Mucosa of stomach (tissue), 1 donor: ENCODE results near the gene SCARB1.

Experiments
- H3K27me3 ChIP-seq: one replicate; pipeline ENCODE4 v1.7.0; 2013; ENCODE audit warnings: mild to moderate bottlenecking, low read length; ENCODE audit not compliant: control insufficient read depth, insufficient read depth
- H3K36me3 ChIP-seq: one replicate; pipeline ENCODE4 v1.7.0; 2013; ENCODE audit warnings: low read length; ENCODE audit not compliant: control insufficient read depth, insufficient read depth
- H3K4me1 ChIP-seq: one replicate; pipeline ENCODE4 v1.7.0; 2013; ENCODE audit warnings: mild to moderate bottlenecking, low read length; ENCODE audit not compliant: control insufficient read depth, insufficient read depth
- H3K4me3 ChIP-seq: one replicate; pipeline ENCODE4 v1.7.0; 2013; ENCODE audit warnings: low read length
- H3K9ac ChIP-seq: one replicate; pipeline ENCODE4 v1.7.0; 2013; ENCODE audit warnings: mild to moderate bottlenecking, low read length, moderate library complexity
- H3K9me3 ChIP-seq: one replicate; pipeline ENCODE4 v1.7.0; 2013; ENCODE audit warnings: mild to moderate bottlenecking, low read length, moderate library complexity; ENCODE audit not compliant: control insufficient read depth
- donor health status: Pancreatic carcinoma.

The SCARB1 gene

GRCh38 chr12:124830306-124830705 lies 33.4 kb downstream of the SCARB1 start:
- no peaks in the 10 kb centered on the region for H3K36me3 ChIP-seq
- no peaks in the 10 kb centered on the region for H3K9me3 ChIP-seq
- H3K9ac ChIP-seq = no peak overlapping the region
- H3K4me1 ChIP-seq = peaks cover 24% of the 10 kb centered on the region
- H3K4me3 ChIP-seq = no peak overlapping the region
- H3K27me3 ChIP-seq = no peaks in the 10 kb centered on the region

GRCh38 chr12:124829708-124830304 lies 33.9 kb downstream of the SCARB1 start:
- no peaks in the 10 kb centered on the region for H3K9me3 ChIP-seq
- H3K27me3 ChIP-seq = no peaks in the 10 kb centered on the region
- H3K4me3 ChIP-seq = no peak overlapping the region
- peaks cover 26% of the 10 kb centered on the region for H3K4me1 ChIP-seq
- no peaks in the 10 kb centered on the region for H3K36me3 ChIP-seq
- H3K9ac ChIP-seq = no peak overlapping the region

- Histone ChIP-seq H3K9me3 (no peaks in the 10 kb centered on the region), H3K9ac (no peak overlapping the region), H3K4me1 (peaks cover 26% of the 10 kb centered on the region), H3K4me3 (no peak overlapping the region), H3K27me3 (no peaks in the 10 kb centered on the region), H3K36me3 (no peaks in the 10 kb centered on the region)
These were observed 34.5 kb downstream of the SCARB1 start for GRCh38 chr12:124829008-124829707.

GRCh38 chr12:124828264-124829007 lies 35.2 kb downstream of the SCARB1 start:
- no peak overlapping the region for H3K4me3 ChIP-seq
- no peaks in the 10 kb centered on the region for H3K9me3 ChIP-seq
- no peaks in the 10 kb centered on the region for H3K27me3 ChIP-seq
- H3K36me3 ChIP-seq = no peaks in the 10 kb centered on the region
- H3K9ac ChIP-seq = no peak overlapping the region
- H3K4me1 ChIP-seq = peaks cover 26% of the 10 kb centered on the region

GRCh38 chr12:124827588-124828184 lies 36.0 kb downstream of the SCARB1 start:
- H3K9ac ChIP-seq = no peak overlapping the region
- H3K27me3 ChIP-seq = no peaks in the 10 kb centered on the region

GRCh38 chr12:124824195-124824594 lies 39.5 kb downstream of the SCARB1 start:
- Histone ChIP-seq H3K4me3 (no peak overlapping the region), H3K27me3 (no peaks in the 10 kb centered on the region), H3K9ac (no peak overlapping the region), H3K4me1 (peaks cover 24% of the 10 kb centered on the region), H3K36me3 (no peaks in the 10 kb centered on the region), H3K9me3 (no peaks in the 10 kb centered on the region)

More at GRCh38 chr12:124827588-124828184, 36.0 kb downstream of the SCARB1 start:
- no peaks in the 10 kb centered on the region for H3K9me3 ChIP-seq
- H3K4me1 ChIP-seq = peaks cover 26% of the 10 kb centered on the region
- H3K36me3 ChIP-seq = no peaks in the 10 kb centered on the region
- H3K4me3 ChIP-seq = no peak overlapping the region

- H3K4me1 ChIP-seq = peaks cover 17% of the 10 kb centered on the region
- H3K9me3 ChIP-seq = no peaks in the 10 kb centered on the region
- H3K27me3 ChIP-seq = no peaks in the 10 kb centered on the region
- no peak overlapping the region for H3K9ac ChIP-seq
- H3K36me3 ChIP-seq = no peaks in the 10 kb centered on the region
- H3K4me3 ChIP-seq = no peak overlapping the region
These were observed 40.2 kb downstream of the SCARB1 start for GRCh38 chr12:124823272-124823970.

GRCh38 chr12:124822218-124822617 lies 41.4 kb downstream of the SCARB1 start:
- Histone ChIP-seq H3K9me3 (no peaks in the 10 kb centered on the region), H3K27me3 (no peaks in the 10 kb centered on the region), H3K36me3 (no peaks in the 10 kb centered on the region), H3K4me1 (peaks cover 9% of the 10 kb centered on the region), H3K4me3 (no peak overlapping the region), H3K9ac (no peak overlapping the region)

- Histone ChIP-seq H3K36me3 (no peaks in the 10 kb centered on the region), H3K27me3 (no peaks in the 10 kb centered on the region), H3K9me3 (no peaks in the 10 kb centered on the region), H3K4me3 (no peak overlapping the region), H3K9ac (no peak overlapping the region), H3K4me1 (peaks cover 9% of the 10 kb centered on the region)
These were observed 42.1 kb downstream of the SCARB1 start for GRCh38 chr12:124821252-124822200.

- Histone ChIP-seq H3K9me3 (no peaks in the 10 kb centered on the region), H3K4me1 (peaks cover 6% of the 10 kb centered on the region), H3K9ac (no peak overlapping the region), H3K36me3 (no peaks in the 10 kb centered on the region), H3K27me3 (no peaks in the 10 kb centered on the region), H3K4me3 (no peak overlapping the region)
These were observed 43.5 kb downstream of the SCARB1 start for GRCh38 chr12:124820199-124820598.

GRCh38 chr12:124819525-124819924 lies 44.1 kb downstream of the SCARB1 start:
- Histone ChIP-seq H3K4me3 (no peak overlapping the region), H3K27me3 (no peaks in the 10 kb centered on the region), H3K9ac (no peak overlapping the region), H3K36me3 (no peaks in the 10 kb centered on the region), H3K4me1 (peaks cover 5% of the 10 kb centered on the region), H3K9me3 (no peaks in the 10 kb centered on the region)
